ENCODE measurements around the gene GIT1.

GIT1 gene

DNA sequence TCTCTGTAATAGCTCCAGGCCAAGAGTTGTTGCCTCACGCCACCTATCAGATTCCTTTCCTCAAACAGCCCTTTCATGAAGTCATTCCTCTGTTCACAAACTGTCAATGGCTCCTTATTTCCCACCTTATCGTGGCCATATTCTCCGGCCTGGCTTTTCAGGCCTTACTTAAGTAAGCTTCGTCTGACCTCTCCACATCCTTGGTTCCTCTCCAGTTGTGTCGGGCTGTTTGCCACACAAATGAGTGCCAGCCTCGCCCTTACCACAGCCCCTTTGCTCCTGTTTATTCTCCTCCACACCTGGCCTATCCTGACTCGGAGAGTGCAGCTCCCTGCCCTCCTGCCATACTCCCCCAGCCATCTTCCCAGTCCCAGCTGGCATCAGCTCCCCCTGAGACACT, 18.9 kb downstream of the GIT1 start:
- no peaks in the 10 kb centered on the region for H3K79me2 ChIP-seq (ENCODE audit: insufficient read depth, low read depth)
- no peaks in the 10 kb centered on the region for H3K36me3 ChIP-seq (ENCODE audit: insufficient read depth)
- no peak overlapping the region for H2AFZ ChIP-seq (ENCODE audit: low read depth)
- peaks cover 10% of the 10 kb centered on the region for H3K4me1 ChIP-seq (ENCODE audit: low read depth, poor library complexity, severe bottlenecking)
- no peak overlapping the region for H3K4me2 ChIP-seq
- no peaks in the 10 kb centered on the region for H3K27me3 ChIP-seq (ENCODE audit: insufficient read depth, low read depth)
- TF ChIP-seq, protein P1, sequence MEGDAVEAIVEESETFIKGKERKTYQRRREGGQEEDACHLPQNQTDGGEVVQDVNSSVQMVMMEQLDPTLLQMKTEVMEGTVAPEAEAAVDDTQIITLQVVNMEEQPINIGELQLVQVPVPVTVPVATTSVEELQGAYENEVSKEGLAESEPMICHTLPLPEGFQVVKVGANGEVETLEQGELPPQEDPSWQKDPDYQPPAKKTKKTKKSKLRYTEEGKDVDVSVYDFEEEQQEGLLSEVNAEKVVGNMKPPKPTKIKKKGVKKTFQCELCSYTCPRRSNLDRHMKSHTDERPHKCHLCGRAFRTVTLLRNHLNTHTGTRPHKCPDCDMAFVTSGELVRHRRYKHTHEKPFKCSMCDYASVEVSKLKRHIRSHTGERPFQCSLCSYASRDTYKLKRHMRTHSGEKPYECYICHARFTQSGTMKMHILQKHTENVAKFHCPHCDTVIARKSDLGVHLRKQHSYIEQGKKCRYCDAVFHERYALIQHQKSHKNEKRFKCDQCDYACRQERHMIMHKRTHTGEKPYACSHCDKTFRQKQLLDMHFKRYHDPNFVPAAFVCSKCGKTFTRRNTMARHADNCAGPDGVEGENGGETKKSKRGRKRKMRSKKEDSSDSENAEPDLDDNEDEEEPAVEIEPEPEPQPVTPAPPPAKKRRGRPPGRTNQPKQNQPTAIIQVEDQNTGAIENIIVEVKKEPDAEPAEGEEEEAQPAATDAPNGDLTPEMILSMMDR (conservative IDR thresholded peaks at IDR 0.05; ENCODE audit: low read depth, low read length) = no peak
- no peak overlapping the region for H3K4me3 ChIP-seq (IDR thresholded peaks at IDR 0.05; ENCODE audit: insufficient read depth, low read depth, low read length)
- no peak overlapping the region for H3K9ac ChIP-seq
- H4K20me1 ChIP-seq (ENCODE audit: insufficient read depth) = no peaks in the 10 kb centered on the region
- H3K27ac ChIP-seq = no peak overlapping the region

- Histone ChIP-seq H3K4me1 (ENCODE audit: low read depth, poor library complexity, severe bottlenecking) (peaks cover 21% of the 10 kb centered on the region), H3K4me2 (peak overlapping the region; percentile 83), H3K79me2 (ENCODE audit: insufficient read depth, low read depth) (peaks cover 6% of the 10 kb centered on the region; the same call in 1 of the 2 replicates), H3K9ac (peak overlapping the region; percentile 57; the same call in 1 of the 2 replicates), H3K27ac (no peak overlapping the region), H3K27me3 (ENCODE audit: insufficient read depth, low read depth) (no peaks in the 10 kb centered on the region), H4K20me1 (ENCODE audit: insufficient read depth) (no peaks in the 10 kb centered on the region), H3K36me3 (ENCODE audit: insufficient read depth) (no peaks in the 10 kb centered on the region), H2AFZ (ENCODE audit: low read depth) (peak overlapping the region; percentile 97; the same call in 1 of the 2 replicates), H3K4me3 (IDR thresholded peaks at IDR 0.05; ENCODE audit: insufficient read depth, low read depth, low read length) (no peak overlapping the region)
- TF ChIP-seq, protein P1 (conservative IDR thresholded peaks at IDR 0.05; ENCODE audit: low read depth, low read length) = no peak
Measured at GRCh38 chr17:29569245-29569950, 20.1 kb downstream of the GIT1 start.

- H3K9ac ChIP-seq = peak within 1 kb of the TSS; percentile 76
- no peaks in the 10 kb centered on the region for H4K20me1 ChIP-seq (ENCODE audit: insufficient read depth)
- H3K36me3 ChIP-seq (ENCODE audit: insufficient read depth) = no peaks in the 10 kb centered on the region
- peak within 1 kb of the TSS; percentile 83 for H3K4me2 ChIP-seq
- H3K27me3 ChIP-seq (ENCODE audit: insufficient read depth, low read depth) = no peaks in the 10 kb centered on the region
- TF ChIP-seq, protein P1 (conservative IDR thresholded peaks at IDR 0.05; ENCODE audit: low read depth, low read length) = no peak; the same call in 1 of the 2 replicates
- H3K27ac ChIP-seq = peak within 1 kb of the TSS; percentile 90
- H3K79me2 ChIP-seq (ENCODE audit: insufficient read depth, low read depth) = peaks cover 11% of the 10 kb centered on the region; the same call in 1 of the 2 replicates
- peaks cover 29% of the 10 kb centered on the region for H3K4me1 ChIP-seq (ENCODE audit: low read depth, poor library complexity, severe bottlenecking)
- peak within 1 kb of the TSS; percentile 97 for H2AFZ ChIP-seq (ENCODE audit: low read depth)
- H3K4me3 ChIP-seq (IDR thresholded peaks at IDR 0.05; ENCODE audit: insufficient read depth, low read depth, low read length) = no peak within 1 kb of the TSS
Measured at GRCh38 chr17:29568331-29569244, 20.9 kb downstream of the GIT1 start, which contains the start of gene TP53I13. TP53I13 (plus strand) TSS chr17:29568701; CDS start chr17:29568759, 58 bp downstream.

DNA sequence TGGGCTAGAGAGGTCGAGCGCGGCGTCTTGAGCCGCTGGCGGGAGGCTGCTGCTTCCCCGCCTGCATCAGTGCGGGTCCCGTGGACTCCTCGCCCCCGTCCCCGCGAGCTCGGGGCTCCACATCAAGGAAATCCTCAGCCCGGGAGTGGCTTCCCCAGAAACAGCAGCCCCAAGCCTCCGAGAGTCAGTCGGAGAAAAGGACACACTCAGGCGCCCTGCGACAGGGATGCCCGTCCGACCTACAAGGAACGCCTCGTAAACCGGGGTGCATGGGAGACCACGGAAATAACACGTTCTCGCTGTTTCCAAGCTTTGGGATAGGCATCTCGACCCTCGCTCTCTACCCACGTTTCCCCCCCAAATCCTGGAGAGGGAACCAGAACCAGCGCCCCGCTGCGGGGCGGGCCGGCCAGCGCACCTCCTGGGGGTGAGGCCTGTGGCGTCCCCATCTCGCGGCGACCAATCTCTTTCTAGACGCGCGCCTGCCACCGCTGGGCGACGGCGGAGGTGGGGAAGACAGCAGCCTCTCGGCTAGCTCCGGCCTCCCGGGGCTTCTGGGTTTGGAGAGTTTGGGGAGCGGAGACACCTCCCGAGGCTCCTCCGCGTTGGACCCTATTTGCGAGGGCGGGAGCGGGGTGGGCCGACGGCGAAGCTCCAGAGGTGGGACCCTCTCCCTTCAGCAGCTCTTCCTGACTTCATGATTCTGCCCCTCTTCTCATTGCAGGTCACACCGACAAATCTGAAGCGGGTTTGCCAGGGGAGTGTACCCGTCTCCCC, 21.7 kb downstream of the GIT1 start:
- TF ChIP-seq, protein P1 (conservative IDR thresholded peaks at IDR 0.05; ENCODE audit: low read depth, low read length) = peak; percentile 19; the same call in 1 of the 2 replicates
- Histone ChIP-seq H4K20me1 (ENCODE audit: insufficient read depth) (no peaks in the 10 kb centered on the region), H3K4me1 (ENCODE audit: low read depth, poor library complexity, severe bottlenecking) (peaks cover 30% of the 10 kb centered on the region), H3K27ac (peak overlapping the region; percentile 90), H3K79me2 (ENCODE audit: insufficient read depth, low read depth) (peaks cover 11% of the 10 kb centered on the region; the same call in 1 of the 2 replicates), H3K27me3 (ENCODE audit: insufficient read depth, low read depth) (no peaks in the 10 kb centered on the region), H3K4me2 (peak overlapping the region; percentile 74), H2AFZ (ENCODE audit: low read depth) (peak overlapping the region; percentile 96), H3K36me3 (ENCODE audit: insufficient read depth) (no peaks in the 10 kb centered on the region), H3K4me3 (IDR thresholded peaks at IDR 0.05; ENCODE audit: insufficient read depth, low read depth, low read length) (no peak overlapping the region), H3K9ac (peak overlapping the region; percentile 76)

Measured in KMS-11 (cell line).